Small intestine (tissue), 7 donors: ENCODE measurements around the gene OPCML. TPM values are rescaled to one million over a fixed set of nuclear protein-coding genes. Genes with fewer than 3 reads are reported as not detected.

Experiments
- DNase-seq, 2 donors: peaks; one replicate each; pipeline versions ENCODE4 v3.0.0 to v3.0.0-alpha.2; 2013
- FAIRE-seq: peaks from 2 replicates; lab custom pipeline; 2012; peaks lifted over from hg19 to GRCh38; lab: Jason Lieb, UNC
- H3K27ac ChIP-seq, 3 donors: one replicate each; pipeline ENCODE4 v1.5.1; 2013; ENCODE audit warnings: low read length in 2 of 3, mild to moderate bottlenecking in 2 of 3, control low read depth in 1 of 3, inconsistent platforms in 1 of 3, low read depth in 1 of 3, moderate library complexity in 1 of 3
- H3K27me3 ChIP-seq, 3 donors: one replicate each; pipeline ENCODE4 v1.6.1; 2013; ENCODE audit warnings: low read length in 3 of 3, inconsistent platforms in 1 of 3; ENCODE audit not compliant: control insufficient read depth in 3 of 3, insufficient read depth in 3 of 3
- H3K36me3 ChIP-seq, 3 donors: one replicate each; pipeline ENCODE4 v1.6.1; 2013; ENCODE audit warnings: low read length in 3 of 3, inconsistent platforms in 1 of 3, low read depth in 1 of 3, mild to moderate bottlenecking in 1 of 3, moderate library complexity in 1 of 3; ENCODE audit not compliant: control insufficient read depth in 3 of 3, insufficient read depth in 2 of 3
- H3K4me1 ChIP-seq, 3 donors: one replicate each; pipeline ENCODE4 v1.6.1; 2013; ENCODE audit warnings: low read length in 2 of 3, inconsistent platforms in 1 of 3, low read depth in 1 of 3, mild to moderate bottlenecking in 1 of 3, moderate library complexity in 1 of 3; ENCODE audit not compliant: control insufficient read depth in 3 of 3, insufficient read depth in 2 of 3
- H3K4me3 ChIP-seq, 3 donors: one replicate each; pipeline ENCODE4 v1.5.1; 2013; ENCODE audit warnings: low read length in 3 of 3, control low read depth in 1 of 3, inconsistent platforms in 1 of 3, low read depth in 1 of 3, mild to moderate bottlenecking in 1 of 3, moderate library complexity in 1 of 3
- H3K9me3 ChIP-seq, 2 donors: one replicate each; pipeline ENCODE4 v1.6.1; 2013; ENCODE audit warnings: low read depth in 1 of 2, low read length in 1 of 2; ENCODE audit not compliant: control insufficient read depth in 2 of 2, insufficient read depth in 1 of 2
- WGBS, 3 donors: extraction: QIAGEN DNeasy Blood & Tissue Kit; methylation state at CpG; one replicate each; pipeline ENCODE4 v1.1.7; 2013; 5-methylcytosine and 5-hydroxymethylcytosine counted together
- polyA plus RNA-seq, 4 donors: library from polyadenylated mRNA; stranded (reverse) in 3 of 4; unstranded in 1 of 4; fragments of 200-250 nt in 3 of 4; fragments of 120-200 nt in 1 of 4; gene quantifications; one replicate each; pipeline versions ENCODE4 v1.2.1 to v1.2.3, GENCODE V29; 2013
- donor health status: healthy with polysubstance abuse.
- donor health status: control.
- donor health status: control.
- donor health status: Bipolar disorder and iron deficiency.
- donor health status: healthy.

Gene OPCML
- polyA plus RNA-seq, 4 donors, result 0.16 to 2.0 TPM; not detected in 2

DNA sequence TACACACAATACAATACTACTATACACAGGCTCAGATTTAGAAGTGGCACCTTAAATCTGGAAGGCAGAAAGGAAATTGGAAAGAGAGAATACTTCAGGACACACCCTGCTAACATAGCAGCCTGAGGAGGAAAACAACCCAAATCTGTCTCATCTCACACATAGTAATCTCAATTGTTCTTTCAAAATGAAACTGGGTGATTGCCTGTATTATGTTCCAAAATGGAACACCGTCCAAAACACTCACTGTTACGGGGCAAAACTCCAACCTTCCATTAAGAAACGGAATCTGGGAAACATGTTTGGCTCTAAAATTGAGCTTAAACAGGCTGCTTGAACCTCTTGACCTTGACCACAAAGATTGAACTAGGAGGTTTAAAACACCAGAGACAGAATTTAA lies 572.6 kb downstream of the OPCML start:
- WGBS, 3 donors, result 62 to 74% (median 66%) methylated on average over 3 of the region's 3 CpGs
- H3K9me3 ChIP-seq, result no peaks in the 10 kb centered on the region
- DNase-seq, result no peak

DNA sequence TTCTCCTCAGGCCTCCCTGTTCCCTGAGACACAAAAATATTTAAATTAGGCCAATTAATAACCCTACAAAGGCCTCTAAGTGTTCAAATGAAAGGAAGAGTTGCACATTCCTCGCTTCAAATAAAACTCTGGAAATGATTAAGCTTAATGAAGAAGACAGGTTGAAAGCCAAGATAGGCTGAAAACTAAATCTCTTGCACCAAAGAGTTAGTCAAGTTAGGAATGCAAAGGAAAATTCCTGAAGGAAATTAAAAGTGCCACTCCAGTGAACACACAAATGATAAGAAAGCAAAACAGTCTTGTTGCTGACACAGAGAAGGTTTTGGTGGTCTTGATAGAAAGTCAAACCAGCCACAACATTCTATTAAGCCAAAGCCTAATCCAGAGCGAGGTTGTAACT lies 574.4 kb downstream of the OPCML start:
- H3K36me3 ChIP-seq, result no peaks in the 10 kb centered on the region
- H3K4me3 ChIP-seq, result no peak overlapping the region
- no peaks in the 10 kb centered on the region for H3K9me3 ChIP-seq
- H3K4me1 ChIP-seq, result no peaks in the 10 kb centered on the region
- no peaks in the 10 kb centered on the region for H3K27me3 ChIP-seq
- DNase-seq (no peak), FAIRE-seq (no peak)
- 58 to 72% (median 62%) methylated on average over 2 of the region's 2 CpGs for WGBS, 3 donors
- H3K27ac ChIP-seq, result no peak overlapping the region

More for the DNA sequence above, 572.6 kb downstream of the OPCML start:
- Histone ChIP-seq H3K4me3 (no peak overlapping the region), H3K36me3 (no peaks in the 10 kb centered on the region), H3K4me1 (no peaks in the 10 kb centered on the region), H3K27me3 (no peaks in the 10 kb centered on the region), H3K27ac (no peak overlapping the region)
- FAIRE-seq, result no peak

DNA sequence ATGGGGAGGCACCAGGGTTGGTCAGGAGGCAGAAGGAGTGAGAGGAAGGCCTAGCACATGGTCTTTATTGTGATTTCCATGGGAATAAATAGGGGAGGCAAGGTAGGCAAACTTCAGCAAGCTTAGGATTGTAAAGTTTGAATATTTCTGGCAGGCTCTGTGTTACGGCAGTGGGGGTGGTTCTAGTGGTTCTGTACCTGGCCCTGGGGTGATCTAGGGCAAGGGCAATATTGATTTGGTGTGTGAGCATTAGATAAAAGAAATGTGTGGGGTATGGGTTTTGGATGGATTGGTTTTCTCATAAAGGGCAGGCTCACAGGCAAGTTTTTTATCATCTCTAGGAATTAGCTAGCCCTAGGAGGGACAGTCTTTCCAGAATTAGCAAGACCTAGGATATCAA lies 584.0 kb downstream of the OPCML start:
- no peak overlapping the region for H3K4me3 ChIP-seq
- H3K27me3 ChIP-seq, result peaks cover 9 to 13% (median 11%) of the 10 kb centered on the region in 3 donors
- no peaks in the 10 kb centered on the region for H3K36me3 ChIP-seq
- no peak for FAIRE-seq
- 75 to 91% (median 76%) methylated on average over 1 of the region's 1 CpG for WGBS, 3 donors
- H3K9me3 ChIP-seq, result no peaks in the 10 kb centered on the region
- peaks cover 0 to under 1% (median 0%) of the 10 kb centered on the region in 3 donors for H3K4me1 ChIP-seq
- no peak overlapping the region for H3K27ac ChIP-seq
- DNase-seq, result no peak

DNA sequence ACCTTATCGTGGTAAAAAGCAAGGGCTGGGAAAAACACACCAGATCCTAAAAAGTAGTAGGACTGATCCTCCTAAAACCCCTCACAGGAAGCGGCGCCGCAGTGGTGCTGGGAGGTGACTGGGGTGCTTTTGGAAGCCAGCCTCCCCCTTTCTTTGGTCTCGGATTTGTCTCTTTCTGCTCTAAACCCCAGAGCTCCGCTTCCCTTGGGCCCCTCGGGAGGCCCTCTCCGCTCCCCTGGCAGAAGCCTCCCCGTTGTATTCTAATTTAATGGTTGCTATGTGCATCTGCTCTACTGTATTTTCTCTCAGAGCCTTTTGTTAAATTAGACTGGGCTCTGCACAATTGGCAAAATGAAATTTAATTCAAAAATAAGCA lies 587.7 kb downstream of the OPCML start:
- Histone ChIP-seq H3K27me3 (peaks cover 9 to 29% (median 25%) of the 10 kb centered on the region in 3 donors), H3K4me1 (peaks cover 0 to 3% (median 0%) of the 10 kb centered on the region in 3 donors), H3K27ac (no peak overlapping the region), H3K36me3 (no peaks in the 10 kb centered on the region), H3K9me3 (no peaks in the 10 kb centered on the region), H3K4me3 (no peak overlapping the region)
- WGBS, 3 donors, result 33 to 42% (median 38%) methylated on average over 9 of the region's 9 CpGs
- FAIRE-seq, result no peak
- DNase-seq, result no peak

DNA sequence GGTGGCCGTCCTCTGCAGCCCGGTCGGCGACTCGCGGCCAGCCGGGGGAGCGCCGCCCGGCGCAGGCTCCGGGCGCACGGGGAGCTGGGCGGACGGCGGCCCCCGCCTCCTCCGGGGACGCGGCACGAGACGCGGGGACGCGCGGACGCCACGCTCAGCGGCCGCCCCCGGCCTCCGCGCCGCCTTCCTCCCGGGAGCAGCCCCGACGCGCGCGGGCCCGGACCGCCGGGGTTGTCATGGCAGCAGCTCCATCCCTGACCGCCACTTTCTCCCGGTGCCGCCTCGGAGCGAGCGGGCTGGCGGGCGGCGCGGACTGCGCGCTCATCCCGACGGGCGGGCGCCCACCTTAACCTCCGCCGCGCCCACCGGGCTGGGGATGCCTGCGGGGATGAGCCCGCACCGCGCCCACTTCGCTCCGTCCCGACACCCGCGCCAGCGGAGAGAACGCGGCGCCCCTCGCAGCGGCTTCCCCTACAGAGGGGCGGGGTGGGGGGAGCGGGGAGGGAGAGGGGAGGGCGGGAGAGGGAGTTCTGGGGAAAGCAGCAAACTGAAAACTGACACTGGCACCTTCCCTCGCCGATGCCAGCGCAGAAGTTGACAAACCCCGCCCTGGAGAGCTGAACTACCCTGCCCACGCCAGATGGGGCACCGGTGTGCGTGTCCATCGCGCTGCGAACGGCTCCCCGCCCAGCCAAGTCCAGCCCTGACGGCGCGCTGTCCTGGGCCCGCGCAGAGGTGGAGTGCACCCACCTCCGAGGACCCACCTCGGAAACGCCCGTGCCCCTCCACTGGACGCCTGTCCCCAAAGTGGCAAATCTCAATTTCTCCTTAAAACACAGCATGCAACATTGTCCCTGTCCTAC lies 588.4 kb downstream of the OPCML start:
- no peak for DNase-seq
- Histone ChIP-seq H3K27ac (no peak overlapping the region), H3K4me3 (peak overlapping the region in 1 of 3 donors; percentile 27), H3K36me3 (no peaks in the 10 kb centered on the region), H3K27me3 (peaks cover 9 to 29% (median 25%) of the 10 kb centered on the region in 3 donors), H3K4me1 (peaks cover 0 to 3% (median 0%) of the 10 kb centered on the region in 3 donors), H3K9me3 (no peaks in the 10 kb centered on the region)
- WGBS, 3 donors, result 3 to 7% (median 6%) methylated on average over 55 to 104 of the region's 104 CpGs
- FAIRE-seq, result no peak

DNA sequence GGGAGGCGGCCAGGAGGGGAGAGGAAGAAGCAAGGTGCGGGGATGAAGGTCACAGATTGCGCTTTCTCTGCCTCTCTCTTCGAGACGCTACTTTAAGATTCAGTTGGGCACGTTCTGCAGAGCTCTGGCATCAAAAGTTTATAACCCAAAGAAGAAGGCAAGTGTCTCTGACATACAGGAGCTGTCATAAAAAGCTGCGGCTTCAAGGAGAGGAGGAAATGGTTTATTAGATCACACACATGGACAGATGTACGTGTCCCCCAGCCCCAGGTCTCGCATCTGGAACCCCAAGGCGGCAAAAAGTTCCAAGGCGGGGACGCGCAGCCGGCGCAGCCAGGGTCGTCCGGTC lies 589.0 kb downstream of the OPCML start:
- H3K27me3 ChIP-seq, result peaks cover 9 to 29% (median 25%) of the 10 kb centered on the region in 3 donors
- H3K27ac ChIP-seq, result no peak overlapping the region
- no peaks in the 10 kb centered on the region for H3K36me3 ChIP-seq
- 0 to 2% (median 2%) methylated on average over 10 to 17 of the region's 17 CpGs for WGBS, 3 donors
- H3K4me3 ChIP-seq, result peak overlapping the region in 1 of 3 donors; percentile 27
- peaks cover 0 to 3% (median 0%) of the 10 kb centered on the region in 3 donors for H3K4me1 ChIP-seq
- FAIRE-seq (no peak), DNase-seq (peak in 1 of 2 donors; percentile 18)
- no peaks in the 10 kb centered on the region for H3K9me3 ChIP-seq

DNA sequence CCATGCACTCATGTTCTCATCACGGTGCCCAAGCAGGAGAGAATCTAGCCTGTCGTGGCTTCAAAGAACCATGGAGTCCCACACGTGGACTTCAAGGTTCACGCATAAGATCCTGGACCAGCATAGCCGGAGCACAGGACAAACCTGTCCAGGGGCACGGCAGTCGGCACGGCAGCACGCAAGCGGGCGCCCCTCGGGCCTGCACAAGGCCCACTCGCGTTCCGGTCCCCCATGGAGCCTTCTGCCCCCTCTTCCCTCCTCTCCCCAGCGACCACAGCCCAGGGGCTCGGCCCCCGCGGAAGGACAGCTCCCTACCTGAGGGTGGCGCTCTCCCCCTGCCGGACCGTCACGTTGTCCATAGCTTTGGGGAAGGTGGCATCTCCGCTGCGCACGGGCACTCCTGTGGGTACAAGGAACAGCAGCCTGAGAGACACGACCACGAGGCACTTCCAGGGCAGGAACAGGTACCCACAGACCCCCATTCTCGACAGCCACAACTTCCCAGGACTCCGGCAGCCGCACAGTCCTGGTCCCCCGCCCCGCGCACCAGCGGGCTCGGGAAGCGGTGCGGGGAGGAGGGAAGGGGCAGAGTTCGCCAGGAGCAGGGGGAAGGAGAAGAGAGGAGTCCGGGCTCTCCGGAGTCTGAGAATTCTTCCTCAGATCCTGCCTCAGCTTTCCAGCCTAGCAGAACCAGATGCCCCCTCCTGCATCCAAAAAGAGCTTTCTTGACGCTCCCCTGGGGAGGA lies 589.5 kb downstream of the OPCML start:
- H3K27me3 ChIP-seq, result peaks cover 9 to 29% (median 25%) of the 10 kb centered on the region in 3 donors
- no peaks in the 10 kb centered on the region for H3K9me3 ChIP-seq
- H3K4me1 ChIP-seq, result peaks cover 0 to 3% (median 0%) of the 10 kb centered on the region in 3 donors
- H3K36me3 ChIP-seq, result no peaks in the 10 kb centered on the region
- FAIRE-seq (no peak), DNase-seq (peak in 1 of 2 donors; percentile 28)
- no peak overlapping the region for H3K27ac ChIP-seq
- H3K4me3 ChIP-seq, result no peak overlapping the region
- WGBS, 3 donors, result 16 to 25% (median 23%) methylated on average over 33 to 42 of the region's 42 CpGs

DNA sequence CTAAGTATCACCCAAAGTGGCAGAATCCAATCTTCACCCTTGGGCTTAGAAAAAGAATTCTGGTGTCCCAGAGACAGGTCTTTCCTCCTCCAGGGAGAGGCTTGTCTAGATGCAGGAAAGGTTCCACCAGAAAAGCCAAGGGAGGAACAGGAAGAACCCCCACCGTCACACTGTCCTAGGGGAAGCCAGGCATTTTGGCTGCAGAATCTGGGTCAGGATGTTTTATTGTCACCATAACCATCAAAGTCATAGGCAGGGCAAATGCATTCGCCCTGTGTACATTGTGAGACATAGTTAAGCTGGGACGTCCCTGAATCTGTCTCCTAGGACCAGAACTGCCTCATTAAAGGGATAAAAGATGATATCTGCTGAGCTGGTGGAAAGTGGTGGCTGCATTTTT lies 590.5 kb downstream of the OPCML start:
- FAIRE-seq, result no peak
- Histone ChIP-seq H3K27me3 (peaks cover 9 to 29% (median 25%) of the 10 kb centered on the region in 3 donors), H3K27ac (no peak overlapping the region), H3K4me1 (peaks cover 0 to 3% (median 0%) of the 10 kb centered on the region in 3 donors), H3K4me3 (no peak overlapping the region), H3K9me3 (no peaks in the 10 kb centered on the region), H3K36me3 (no peaks in the 10 kb centered on the region)
- WGBS, 3 donors, result 56 to 65% (median 64%) methylated on average over 3 of the region's 3 CpGs
- DNase-seq, result no peak
